Upper lobe of left lung (tissue), 4 donors: Measurements from ENCODE around the gene RASSF1.

ENCODE experiments used
- EP300 ChIP-seq, 4 donors: sonication (generic); formaldehyde crosslinking; IDR thresholded peaks; one replicate each; pipeline ENCODE4 v1.5.1; 2017; ENCODE audit warnings: antibody characterized with exemption in 4 of 4, control low read depth in 2 of 4
- POLR2A ChIP-seq, 4 donors: fragments of 450-650 bp; IDR thresholded peaks; one replicate each; pipeline ENCODE4 v1.5.1; 2016 to 2017; ENCODE audit warnings: antibody characterized with exemption in 4 of 4, mild to moderate bottlenecking in 2 of 4
- POLR2AphosphoS5 ChIP-seq, 2 donors: sonication (generic); formaldehyde crosslinking; IDR thresholded peaks; one replicate each; pipeline ENCODE4 v1.5.1; 2017; ENCODE audit warnings: antibody characterized with exemption in 2 of 2
- TF ChIP-seq, protein P1 (sequence below), 6 experiments: fragments of 450-650 bp in 4 of 6; fragments of 200-600 bp in 2 of 6; sonication (generic) in 2 of 6; IDR thresholded peaks; one replicate each; pipeline ENCODE4 v1.5.1; 2016 to 2019; ENCODE audit warnings: antibody characterized with exemption in 6 of 6

GRCh38 chr3:50289130-50289529 is 51.5 kb downstream of the RASSF1 start:
- TF ChIP-seq, protein P1, sequence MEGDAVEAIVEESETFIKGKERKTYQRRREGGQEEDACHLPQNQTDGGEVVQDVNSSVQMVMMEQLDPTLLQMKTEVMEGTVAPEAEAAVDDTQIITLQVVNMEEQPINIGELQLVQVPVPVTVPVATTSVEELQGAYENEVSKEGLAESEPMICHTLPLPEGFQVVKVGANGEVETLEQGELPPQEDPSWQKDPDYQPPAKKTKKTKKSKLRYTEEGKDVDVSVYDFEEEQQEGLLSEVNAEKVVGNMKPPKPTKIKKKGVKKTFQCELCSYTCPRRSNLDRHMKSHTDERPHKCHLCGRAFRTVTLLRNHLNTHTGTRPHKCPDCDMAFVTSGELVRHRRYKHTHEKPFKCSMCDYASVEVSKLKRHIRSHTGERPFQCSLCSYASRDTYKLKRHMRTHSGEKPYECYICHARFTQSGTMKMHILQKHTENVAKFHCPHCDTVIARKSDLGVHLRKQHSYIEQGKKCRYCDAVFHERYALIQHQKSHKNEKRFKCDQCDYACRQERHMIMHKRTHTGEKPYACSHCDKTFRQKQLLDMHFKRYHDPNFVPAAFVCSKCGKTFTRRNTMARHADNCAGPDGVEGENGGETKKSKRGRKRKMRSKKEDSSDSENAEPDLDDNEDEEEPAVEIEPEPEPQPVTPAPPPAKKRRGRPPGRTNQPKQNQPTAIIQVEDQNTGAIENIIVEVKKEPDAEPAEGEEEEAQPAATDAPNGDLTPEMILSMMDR (IDR thresholded peaks at IDR 0.05) = no peak
- TF ChIP-seq POLR2AphosphoS5 (IDR thresholded peaks at IDR 0.05) (no peak), POLR2A (IDR thresholded peaks at IDR 0.05) (no peak), EP300 (IDR thresholded peaks at IDR 0.05) (no peak)
